HCT116 (cell line): ENCODE results near the gene NSF. TPM values are rescaled to one million over a fixed set of nuclear protein-coding genes. Genes with fewer than 3 reads are reported as not detected.

Experiments used
- ATAC-seq: fragments of 200-7000 bp; cut with Tn5 transposase; 2 replicates; pipeline ENCODE4 v1.9.1; 2020; ENCODE audit warnings: mild to moderate bottlenecking, moderate library complexity
- BruUV-seq: library from RNA; stranded (reverse); fragments of 400-500 nt; replicated peaks from 2 replicates; lab custom pipeline; 2021; lab: Mats Ljungman, UMichigan
- CTCF ChIA-PET: fragments of 300-600 bp; sonication (Branson Sonifier 250); formaldehyde crosslinking; loops from one replicate; lab custom pipeline; 2021; ENCODE audit warnings: antibody characterized with exemption; lab: Charles Lee
- POLR2A ChIA-PET: fragments of 300-600, 350-600 bp; sonication (Branson Sonifier 250); formaldehyde crosslinking; loops from one replicate; lab custom pipeline; 2021; ENCODE audit warnings: antibody characterized with exemption; lab: Charles Lee
- RAD21 ChIA-PET, 2 experiments: fragments of 300-600 bp; sonication (Branson Sonifier 250); formaldehyde crosslinking; loops; one replicate each; lab custom pipeline; 2023; ENCODE audit warnings: low total read pairs in 2 of 2; ENCODE audit not compliant: uncharacterized antibody in 2 of 2, unreplicated experiment in 2 of 2, low non-redundant PET in 1 of 2; lab: Charles Lee
- DNase-seq: peaks from one replicate; pipeline ENCODE4 v3.0.0-alpha.2; 2010; ENCODE audit warnings: low read depth, low spot score
- H2AFZ ChIP-seq: fragments of 200-600 bp; shearing (Covaris generic), sonication (generic); 2 replicates; pipeline ENCODE4 v1.6.1; 2017; ENCODE audit warnings: low read depth, mixed run types, mixed read lengths, antibody characterized with exemption, low read length; ENCODE audit not compliant: poor library complexity, severe bottlenecking
- H3K27ac ChIP-seq: 2 replicates; pipeline ENCODE4 v1.5.1; 2012; ENCODE audit warnings: low read depth, low read length
- H3K27me3 ChIP-seq: fragments of 200-600 bp; sonication (generic); 2 replicates; pipeline ENCODE4 v1.6.1; 2016; ENCODE audit warnings: mixed run types, low read length, mixed read lengths; ENCODE audit not compliant: insufficient read depth
- H3K36me3 ChIP-seq, 2 experiments: fragments of 200-500 bp in 1 of 2; fragments of 200-600 bp in 1 of 2; sonication (Bioruptor generic) in 1 of 2; sonication (generic) in 1 of 2; 2 replicates each; pipeline versions ENCODE4 v1.5.1 to v1.6.1; 2014 to 2016; ENCODE audit warnings: low read length in 2 of 2, inconsistent platforms in 1 of 2, mixed read lengths in 1 of 2, mixed run types in 1 of 2; ENCODE audit not compliant: insufficient read depth in 2 of 2, control insufficient read depth in 1 of 2
- H3K4me1 ChIP-seq, 2 experiments: fragments of 200-600 bp in 1 of 2; sonication (generic) in 1 of 2; 2 replicates each; pipeline versions ENCODE4 v1.5.1 to v1.6.1; 2012 to 2017; ENCODE audit warnings: low read length in 2 of 2, inconsistent platforms in 1 of 2, mild to moderate bottlenecking in 1 of 2, mixed read lengths in 1 of 2, mixed run types in 1 of 2, moderate library complexity in 1 of 2; ENCODE audit not compliant: insufficient read depth in 2 of 2, control insufficient read depth in 1 of 2
- H3K4me2 ChIP-seq: fragments of 200-600 bp; sonication (generic); 2 replicates; pipeline ENCODE4 v1.6.1; 2017; ENCODE audit warnings: mixed run types, low read length, mixed read lengths
- H3K4me3 ChIP-seq, 2 experiments: fragments of 200-600 bp in 1 of 2; sonication (generic) in 1 of 2; replicated peaks in 1 of 2; 2 replicates each; pipeline ENCODE4 v1.5.1; 2011 to 2016; ENCODE audit warnings: low read length in 2 of 2, control low read depth in 1 of 2, low read depth in 1 of 2, mild to moderate bottlenecking in 1 of 2, mixed read lengths in 1 of 2, mixed run types in 1 of 2
- H3K79me2 ChIP-seq: fragments of 200-600 bp; sonication (generic); 2 replicates; pipeline ENCODE4 v1.6.1; 2017; ENCODE audit warnings: mild to moderate bottlenecking, mixed run types, low read length, moderate library complexity, mixed read lengths; ENCODE audit not compliant: insufficient read depth
- H3K9ac ChIP-seq: fragments of 200-600 bp; sonication (generic); 2 replicates; pipeline ENCODE4 v1.6.1; 2016; ENCODE audit warnings: low read length, mixed read lengths
- H3K9me2 ChIP-seq: fragments of 200-600 bp; sonication (generic), shearing (Covaris generic); 2 replicates; pipeline ENCODE4 v1.6.1; 2017; ENCODE audit warnings: mixed run types, mild to moderate bottlenecking, moderate library complexity; ENCODE audit not compliant: insufficient read depth
- H3K9me3 ChIP-seq, 2 experiments: fragments of 200-500 bp in 1 of 2; fragments of 200-600 bp in 1 of 2; sonication (Bioruptor generic) in 1 of 2; sonication (generic) in 1 of 2; 2 replicates each; pipeline ENCODE4 v1.6.1; 2014 to 2017; ENCODE audit warnings: low read length in 2 of 2, mixed read lengths in 2 of 2, inconsistent platforms in 1 of 2, low read depth in 1 of 2, mild to moderate bottlenecking in 1 of 2, mixed run types in 1 of 2, moderate library complexity in 1 of 2; ENCODE audit not compliant: control insufficient read depth in 1 of 2, insufficient read depth in 1 of 2
- H4K20me1 ChIP-seq: fragments of 200-600 bp; sonication (generic), shearing (Covaris generic); 2 replicates; pipeline ENCODE4 v1.6.1; 2017; ENCODE audit warnings: mixed run types, mild to moderate bottlenecking, moderate library complexity; ENCODE audit not compliant: insufficient read depth
- CEBPB ChIP-seq: IDR thresholded peaks from 2 replicates; pipeline ENCODE4 v1.6.1; 2012; ENCODE audit warnings: low read depth
- ELF1 ChIP-seq: IDR thresholded peaks from 2 replicates; pipeline ENCODE4 v1.6.1; 2012; ENCODE audit warnings: low read depth, borderline replicate concordance
- EZH2 ChIP-seq: fragments of 200-600 bp; sonication (generic); IDR thresholded peaks from 2 replicates; pipeline ENCODE4 v1.6.1; 2017; ENCODE audit warnings: antibody characterized with exemption, mixed run types
- POLR2AphosphoS5 ChIP-seq: IDR thresholded peaks from 2 replicates; pipeline ENCODE4 v1.6.1; 2011; ENCODE audit warnings: mild to moderate bottlenecking, low read depth, low read length, moderate library complexity
- REST ChIP-seq: IDR thresholded peaks from 2 replicates; pipeline ENCODE4 v1.6.1; 2012; ENCODE audit warnings: low read depth
- SIN3A ChIP-seq: IDR thresholded peaks from 2 replicates; pipeline ENCODE4 v1.6.1; 2012; ENCODE audit warnings: low read depth
- SP1 ChIP-seq: IDR thresholded peaks from 2 replicates; pipeline ENCODE4 v1.6.1; 2012; ENCODE audit warnings: low read depth
- SRF ChIP-seq: IDR thresholded peaks from 2 replicates; pipeline ENCODE4 v1.6.1; 2012; ENCODE audit warnings: low read depth
- TCF7L2 ChIP-seq: IDR thresholded peaks from 2 replicates; pipeline ENCODE4 v1.7.0; 2011; ENCODE audit warnings: borderline replicate concordance, inconsistent platforms; ENCODE audit not compliant: insufficient read depth, insufficient read length; ENCODE audit errors: extremely low read depth
- ZBTB33 ChIP-seq: IDR thresholded peaks from 2 replicates; pipeline ENCODE4 v1.6.1; 2011; ENCODE audit warnings: mild to moderate bottlenecking, low read length, moderate library complexity; ENCODE audit not compliant: insufficient replicate concordance; ENCODE audit errors: extremely low read depth
- ZFX ChIP-seq: fragments of 450-650 bp; IDR thresholded peaks from 2 replicates; pipeline ENCODE4 v1.6.1; 2017
- ZNF274 ChIP-seq: fragments of 200-500 bp; sonication (Bioruptor generic); IDR thresholded peaks from 2 replicates; pipeline ENCODE4 v1.6.1; 2014; ENCODE audit warnings: mild to moderate bottlenecking, low read depth, low read length, inconsistent platforms
- intact Hi-C: fragments of 100-400 bp; cut with micrococcal nuclease; formaldehyde crosslinking; loops from 2 replicates; pipeline ENCODE4 v1.10.0; 2022
- total RNA-seq: library from RNA; stranded (reverse); gene quantifications from one replicate; pipeline ENCODE4 v1.2.1, GENCODE V29; 2021; ENCODE audit not compliant: unreplicated experiment

Gene NSF
- total RNA-seq, 1 experiment from 2014 or later = 61.1 TPM

GRCh38 chr17:46730026-46730425, 139.6 kb downstream of the NSF start:
- ChIA-PET RAD21 (no interaction called here), POLR2A (no interaction called here), CTCF (no interaction called here)
- Histone ChIP-seq H4K20me1 (no peaks in the 10 kb centered on the region), H3K79me2 (no peaks in the 10 kb centered on the region), H3K36me3 (no peaks in the 10 kb centered on the region), H3K9me2 (no peaks in the 10 kb centered on the region), H3K4me2 (no peak overlapping the region), H3K27ac (no peak overlapping the region), H3K9ac (no peak overlapping the region), H3K4me1 (peaks cover 0 to 10% of the 10 kb centered on the region in 2 experiments; a peak in 3 of 4 replicates), H3K4me3 (no peak overlapping the region), H3K9me3 (no peaks in the 10 kb centered on the region), H3K27me3 (no peaks in the 10 kb centered on the region), H2AFZ (no peak overlapping the region)
- TF ChIP-seq SP1 = no peak
- no peak for TF ChIP-seq SIN3A
- TF ChIP-seq ZBTB33 = no peak
- no peak for TF ChIP-seq ZFX
- no peak for TF ChIP-seq ELF1
- TF ChIP-seq EZH2 = no peak
- TF ChIP-seq ZNF274 = no peak
- TF ChIP-seq TCF7L2 = no peak
- ATAC-seq (no peak), DNase-seq (no peak)
- intact Hi-C loops = loop anchor here (5.0 kb wide), 1 partner anchor 107 kb away; no protein-coding TSS in a partner anchor
- BruUV-seq = no TSS peak

GRCh38 chr17:46730679-46731078, 140.2 kb downstream of the NSF start:
- Histone ChIP-seq H3K4me1 (peaks cover 0 to 10% of the 10 kb centered on the region in 2 experiments; a peak in 3 of 4 replicates), H3K9me2 (no peaks in the 10 kb centered on the region), H4K20me1 (no peaks in the 10 kb centered on the region), H3K9me3 (no peaks in the 10 kb centered on the region), H3K79me2 (no peaks in the 10 kb centered on the region), H2AFZ (no peak overlapping the region), H3K9ac (no peak overlapping the region), H3K27me3 (no peaks in the 10 kb centered on the region), H3K4me3 (no peak overlapping the region), H3K4me2 (no peak overlapping the region), H3K36me3 (no peaks in the 10 kb centered on the region), H3K27ac (no peak overlapping the region)
- RAD21 ChIA-PET = no interaction called here
- DNase-seq = no peak
- POLR2A ChIA-PET = no interaction called here
- CTCF ChIA-PET = no interaction called here
- intact Hi-C loops = loop anchor here (5.0 kb wide), 1 partner anchor 107 kb away; no protein-coding TSS in a partner anchor
- ATAC-seq = no peak
- no TSS peak for BruUV-seq
- no peak for TF ChIP-seq POLR2AphosphoS5
- TF ChIP-seq ZBTB33 = no peak
- TF ChIP-seq CEBPB = no peak
- no peak for TF ChIP-seq REST
- TF ChIP-seq EZH2 = no peak
- TF ChIP-seq SRF = no peak
- TF ChIP-seq ZFX = no peak
